PC-3 (cell line): Measurements from ENCODE around the gene EPHA1.

Experiments
- CTCF ChIP-seq: fragments of 300-600 bp; sonication (generic); conservative IDR thresholded peaks from 2 replicates; pipeline ENCODE4 v1.5.1; 2017; ENCODE audit warnings: antibody characterized with exemption, low read depth, mild to moderate bottlenecking, low read length
- EZH2 ChIP-seq: fragments of 300-600 bp; sonication (generic); IDR thresholded peaks from one replicate; pipeline ENCODE4 v1.6.1; 2017; ENCODE audit warnings: antibody characterized with exemption, mild to moderate bottlenecking, low read length; ENCODE audit not compliant: unreplicated experiment
- EZH2phosphoT487 ChIP-seq: fragments of 300-600 bp; sonication (generic); IDR thresholded peaks from 2 replicates; pipeline ENCODE4 v1.6.1; 2018; ENCODE audit warnings: mild to moderate bottlenecking, antibody characterized with exemption, low read length, borderline replicate concordance

- no peak for TF ChIP-seq CTCF
- no peak for TF ChIP-seq EZH2phosphoT487
- TF ChIP-seq EZH2, result no peak
These were observed 10.0 kb downstream of the EPHA1 start for GRCh38 chr7:143398616-143399015.
